Left lung (tissue), 10 donors: ENCODE data around the gene CORO7. TPM values are rescaled to one million over a fixed set of nuclear protein-coding genes. Genes with fewer than 3 reads are reported as not detected.

Experiments used
- ATAC-seq: fragments of 200-7000 bp; cut with Tn5 transposase; one replicate; pipeline ENCODE4 v1.9.1; 2020; ENCODE audit warnings: moderate library complexity
- DNase-seq, 4 donors: peaks; one replicate each; pipeline ENCODE4 v3.0.0-alpha.2; 2013 to 2020
- H3K27ac ChIP-seq, 2 donors: fragments of 200-600 bp; sonication (generic) in 1 of 2; one replicate each; pipeline versions ENCODE4 v1.5.0 to v1.8.0; 2020 to 2021
- H3K27me3 ChIP-seq, 2 donors: fragments of 200-600 bp; sonication (generic) in 1 of 2; one replicate each; pipeline versions ENCODE4 v1.5.0 to v1.8.0; 2020 to 2021
- H3K36me3 ChIP-seq, 2 donors: fragments of 200-600 bp; sonication (generic) in 1 of 2; one replicate each; pipeline versions ENCODE4 v1.5.0 to v1.8.0; 2020 to 2021
- H3K4me1 ChIP-seq, 2 donors: fragments of 200-600 bp; one replicate each; pipeline ENCODE4 v1.8.0; 2021
- H3K4me3 ChIP-seq, 2 donors: fragments of 200-600 bp; sonication (generic) in 1 of 2; one replicate each; pipeline versions ENCODE4 v1.5.0 to v1.8.0; 2020 to 2021; ENCODE audit warnings: mild to moderate bottlenecking in 1 of 2
- H3K9me3 ChIP-seq, 2 donors: fragments of 200-600 bp; sonication (generic) in 1 of 2; one replicate each; pipeline versions ENCODE4 v1.5.0 to v1.8.0; 2020 to 2021
- CTCF ChIP-seq, 2 donors: fragments of 200-600 bp; sonication (generic) in 1 of 2; IDR thresholded peaks; one replicate each; pipeline versions ENCODE4 v1.5.0 to v1.8.0; 2021; ENCODE audit warnings: antibody characterized with exemption in 2 of 2
- intact Hi-C, 2 donors: fragments of 100-400 bp; cut with DNase I; formaldehyde crosslinking; loops; one replicate each; pipeline versions ENCODE4 v1.11.2 to v1.14.2; 2022
- polyA plus RNA-seq, 6 donors: library from polyadenylated mRNA; unstranded; fragments of 120-200 nt; gene quantifications; one replicate each; pipeline ENCODE4 v1.2.1, GENCODE V29; 2013; ENCODE audit not compliant: insufficient read length in 6 of 6
- total RNA-seq, 2 donors: library from RNA; stranded (reverse); fragmentation: NEBNext Ultra II Directional; extraction: Animal tissue kit (Norgen Biotek cat#: 25700); gene quantifications; one replicate each; pipeline ENCODE4 v1.2.1, GENCODE V29; 2021
- donor health status: DM: no; HTN: yes; CAD: no.
- donor health status: DM: no; HTN: no; CAD: no.

Gene CORO7
- total and polyA plus RNA-seq, 8 donors = 15.7 to 81.7 (median 21.6) TPM

GRCh38 chr16:4407543-4408322 lies 8.7 kb downstream of the CORO7 start:
- intact Hi-C loops = no loop called here
- H3K9me3 ChIP-seq = no peaks in the 10 kb centered on the region
- H3K4me1 ChIP-seq = peaks cover 11 to 31% of the 10 kb centered on the region in 2 donors
- ATAC-seq = no peak
- no peak for DNase-seq
- H3K27me3 ChIP-seq = no peaks in the 10 kb centered on the region
- peaks cover 0 to 99% of the 10 kb centered on the region in 2 donors for H3K36me3 ChIP-seq
- no peak overlapping the region for H3K27ac ChIP-seq
- TF ChIP-seq CTCF (IDR thresholded peaks at IDR 0.05) = no peak
- no peak overlapping the region for H3K4me3 ChIP-seq

GRCh38 chr16:4404967-4405696 lies 11.3 kb downstream of the CORO7 start:
- Histone ChIP-seq H3K4me3 (no peak overlapping the region), H3K9me3 (no peaks in the 10 kb centered on the region), H3K27me3 (no peaks in the 10 kb centered on the region), H3K27ac (no peak overlapping the region), H3K4me1 (peaks cover 4 to 17% of the 10 kb centered on the region in 2 donors), H3K36me3 (peaks cover 0 to 100% of the 10 kb centered on the region in 2 donors)
- DNase-seq (no peak), ATAC-seq (no peak)
- TF ChIP-seq CTCF (IDR thresholded peaks at IDR 0.05) = no peak
- intact Hi-C loops = loop anchor here in 1 of 2 donors (5.0 kb wide), 1 partner anchor 48 kb away; no protein-coding TSS in a partner anchor

GRCh38 chr16:4404247-4404966 lies 12.0 kb downstream of the CORO7 start:
- no peaks in the 10 kb centered on the region for H3K27me3 ChIP-seq
- H3K4me1 ChIP-seq = peaks cover 4 to 21% of the 10 kb centered on the region in 2 donors
- H3K36me3 ChIP-seq = peaks cover 0 to 99% of the 10 kb centered on the region in 2 donors
- no peak for ATAC-seq
- peak in 1 of 4 donors; percentile 27 for DNase-seq
- H3K4me3 ChIP-seq = no peak overlapping the region
- no peak overlapping the region for H3K27ac ChIP-seq
- TF ChIP-seq CTCF (IDR thresholded peaks at IDR 0.05) = peak in 1 of 2 donors; percentile 33
- intact Hi-C loops = loop anchor here in 1 of 2 donors (5.0 kb wide), 1 partner anchor 47 kb away; no protein-coding TSS in a partner anchor
- H3K9me3 ChIP-seq = no peaks in the 10 kb centered on the region

- Histone ChIP-seq H3K9me3 (no peaks in the 10 kb centered on the region), H3K27me3 (no peaks in the 10 kb centered on the region), H3K4me3 (no peak overlapping the region), H3K27ac (no peak overlapping the region), H3K4me1 (peaks cover 3 to 19% of the 10 kb centered on the region in 2 donors), H3K36me3 (peaks cover 0 to 99% of the 10 kb centered on the region in 2 donors)
- TF ChIP-seq CTCF (IDR thresholded peaks at IDR 0.05) = no peak
- intact Hi-C loops = loop anchor here (2.0 to 5.0 kb wide), 2 partner anchors 45 to 46 kb away; no protein-coding TSS in a partner anchor
- no peak for ATAC-seq
- no peak for DNase-seq
Observed at GRCh38 chr16:4403133-4403949, 13.1 kb downstream of the CORO7 start.
